ENCODE measurements around the gene ZMIZ1. TPM values are rescaled to one million over a fixed set of nuclear protein-coding genes. Genes with fewer than 3 reads are reported as not detected.

The ZMIZ1 gene
- total RNA-seq, 4 donors from 2014 or later = 58.1 to 87.4 (median 74.2) TPM

- TF ChIP-seq POLR2A (IDR thresholded peaks at IDR 0.05) = no peak
- no peak for TF ChIP-seq CTCF (IDR thresholded peaks at IDR 0.05)
- intact Hi-C loops (cut with DNase I; ENCODE audit: low total_unique reads) = loop anchor here (10.0 kb wide), 1 partner anchor 997 kb away; no protein-coding TSS in a partner anchor
- WGBS, 2 donors = 78 to 85% methylated on average over 7 to 8 of the region's 8 CpGs
- no peak overlapping the region for H3K4me3 ChIP-seq (ENCODE audit: low read depth, poor library complexity, severe bottlenecking)
- DNase-seq (ENCODE audit: low spot score in 2 of 2) = no peak
Measured at GRCh38 chr10:79201706-79202105, 132.9 kb downstream of the ZMIZ1 start.

DNA sequence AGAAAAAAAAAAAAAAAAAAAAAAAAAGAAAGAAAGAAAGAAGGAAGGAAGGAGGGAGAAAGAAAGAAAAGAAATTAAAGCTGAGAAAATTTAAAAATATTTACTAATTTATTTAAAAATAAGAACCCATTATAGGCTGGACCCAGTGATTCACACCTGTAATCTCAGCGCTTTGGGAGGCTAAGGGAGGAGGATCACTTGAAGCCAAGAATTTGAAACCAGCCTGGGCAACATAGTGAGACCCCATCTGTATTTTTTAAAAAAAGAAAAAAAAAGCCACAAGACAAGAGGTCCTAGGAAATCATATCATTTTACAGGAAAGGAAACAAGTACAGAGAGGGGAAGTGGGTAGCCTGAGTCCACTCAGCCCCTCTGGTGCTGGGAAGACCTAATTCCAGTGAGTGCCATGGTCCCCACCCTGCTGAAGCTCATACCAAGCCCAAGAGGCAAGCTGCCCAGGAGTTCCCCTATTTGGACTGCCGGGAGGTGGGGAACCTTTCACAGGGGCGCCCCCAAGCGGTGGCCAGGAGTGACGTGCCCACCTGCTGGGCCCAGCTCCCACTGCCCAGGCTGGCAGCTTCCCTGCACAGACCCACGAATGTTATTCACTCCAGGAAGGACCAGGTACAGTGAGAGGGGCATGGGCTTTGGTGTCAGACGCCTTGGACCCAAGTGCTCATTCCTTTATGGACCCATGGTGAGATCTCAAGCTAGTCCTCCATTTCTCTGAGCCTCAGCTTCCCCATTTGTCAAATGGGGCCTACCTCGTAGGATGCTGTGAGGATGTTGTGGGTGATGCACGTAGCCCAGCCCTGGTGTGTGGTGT, 133.6 kb downstream of the ZMIZ1 start:
- TF ChIP-seq CTCF (IDR thresholded peaks at IDR 0.05) = no peak
- no peak for DNase-seq (ENCODE audit: low spot score in 2 of 2)
- H3K4me3 ChIP-seq (ENCODE audit: low read depth, poor library complexity, severe bottlenecking) = no peak overlapping the region
- 74 to 90% methylated on average over 5 to 9 of the region's 9 CpGs for WGBS, 2 donors
- intact Hi-C loops (cut with DNase I; ENCODE audit: low total_unique reads) = loop anchor here (10.0 kb wide), 1 partner anchor 998 kb away; no protein-coding TSS in a partner anchor

DNA sequence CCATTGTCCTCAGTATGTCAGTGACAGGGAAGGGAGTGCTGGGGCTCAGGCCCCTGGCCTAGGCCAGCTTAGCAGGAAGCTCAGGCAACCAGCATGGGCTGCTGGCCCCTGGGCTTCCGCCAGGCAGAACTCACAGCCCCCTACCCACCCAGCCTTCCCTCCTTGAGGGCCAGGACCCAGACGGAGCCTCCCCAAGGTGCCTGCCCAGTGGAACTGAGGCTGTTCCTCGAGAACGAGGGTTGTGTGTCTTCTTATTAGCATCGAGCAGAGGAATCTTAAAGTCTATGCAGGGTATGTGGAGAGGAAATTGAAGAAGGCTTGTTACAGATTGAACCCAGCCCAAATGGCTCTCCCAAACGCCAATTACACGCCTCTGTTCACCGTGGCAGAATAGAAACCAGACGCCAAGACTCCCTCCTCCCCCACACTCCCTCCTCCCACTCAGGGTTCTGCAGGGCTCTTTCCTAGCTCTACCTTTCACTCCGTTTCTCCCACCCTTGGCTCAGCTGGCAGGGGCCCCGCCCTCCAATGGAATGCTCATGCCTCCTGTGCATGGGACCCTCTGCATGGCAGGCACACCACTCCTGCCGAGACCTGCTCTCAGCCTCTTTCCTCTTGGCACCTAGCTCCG, 134.4 kb downstream of the ZMIZ1 start:
- no peak overlapping the region for H3K4me3 ChIP-seq (ENCODE audit: low read depth, poor library complexity, severe bottlenecking)
- intact Hi-C loops (cut with DNase I; ENCODE audit: low total_unique reads) = loop anchor here (10.0 kb wide), 1 partner anchor 998 kb away; no protein-coding TSS in a partner anchor
- WGBS, 2 donors = 53% methylated on average over 13 of the region's 13 CpGs
- no peak for TF ChIP-seq POLR2A (IDR thresholded peaks at IDR 0.05)
- no peak for TF ChIP-seq CTCF (IDR thresholded peaks at IDR 0.05)
- no peak for DNase-seq (ENCODE audit: low spot score in 2 of 2)

GRCh38 chr10:79203833-79204232, 135.1 kb downstream of the ZMIZ1 start:
- no peak overlapping the region for H3K4me3 ChIP-seq (ENCODE audit: low read depth, poor library complexity, severe bottlenecking)
- TF ChIP-seq CTCF (IDR thresholded peaks at IDR 0.05) (no peak), POLR2A (IDR thresholded peaks at IDR 0.05) (no peak)
- WGBS, 2 donors = 72 to 75% methylated on average over 7 to 8 of the region's 8 CpGs
- no peak for DNase-seq (ENCODE audit: low spot score in 2 of 2)
- intact Hi-C loops (cut with DNase I; ENCODE audit: low total_unique reads) = loop anchor here (10.0 kb wide), 1 partner anchor 999 kb away; no protein-coding TSS in a partner anchor

DNA sequence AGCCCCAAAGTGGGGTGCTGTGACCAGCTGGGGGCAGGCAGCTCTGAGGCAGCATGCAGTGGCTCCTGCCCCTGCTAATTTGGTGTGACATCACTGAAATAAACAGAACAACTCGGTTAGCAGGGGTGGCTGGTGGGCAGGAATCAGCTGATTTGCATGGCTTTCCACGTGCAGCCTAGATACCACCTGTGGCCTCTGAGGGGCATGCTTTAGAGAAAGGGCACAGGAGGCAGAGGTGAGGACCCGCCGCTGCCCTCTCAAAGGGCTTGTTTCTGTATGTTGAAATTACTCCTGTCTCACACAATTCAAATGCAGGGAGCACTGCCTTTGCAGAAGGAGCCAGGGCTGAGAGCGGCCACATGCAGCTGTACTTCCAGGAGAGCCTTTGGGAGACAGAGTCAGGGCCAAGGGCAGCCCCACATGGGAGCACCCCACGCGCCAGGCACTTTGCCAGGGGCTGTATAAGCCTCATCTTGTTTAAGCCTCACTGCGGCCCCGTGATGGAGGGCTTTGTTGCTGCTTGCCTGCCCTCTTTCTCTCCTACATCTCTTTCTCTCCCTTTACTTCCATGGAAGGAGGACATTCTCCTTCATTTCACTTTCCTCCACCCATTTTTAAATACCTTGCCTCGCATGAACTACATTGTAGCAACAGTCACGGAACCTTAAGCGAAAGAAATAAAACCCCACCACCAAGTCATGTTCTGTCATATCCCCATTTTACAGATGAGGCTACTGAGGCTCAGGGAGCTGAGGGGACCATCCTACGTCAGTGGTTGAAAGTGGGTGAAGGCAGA, 137.7 kb downstream of the ZMIZ1 start:
- no peak overlapping the region for H3K4me3 ChIP-seq (ENCODE audit: low read depth, poor library complexity, severe bottlenecking)
- 71 to 82% methylated on average over 13 of the region's 13 CpGs for whole genome bisulfite sequencing, 2 donors
- DNase-seq (ENCODE audit: low spot score in 2 of 2) = no peak
- intact Hi-C loops (cut with DNase I; ENCODE audit: low total_unique reads) = loop anchor here (10.0 kb wide), 1 partner anchor 1002 kb away; no protein-coding TSS in a partner anchor
- TF ChIP-seq POLR2A (IDR thresholded peaks at IDR 0.05) = no peak
- TF ChIP-seq CTCF (IDR thresholded peaks at IDR 0.05) = no peak

Measured in lower leg skin (tissue), 4 donors.